Measurements from ENCODE around the gene RSU1.

Gene RSU1

DNA sequence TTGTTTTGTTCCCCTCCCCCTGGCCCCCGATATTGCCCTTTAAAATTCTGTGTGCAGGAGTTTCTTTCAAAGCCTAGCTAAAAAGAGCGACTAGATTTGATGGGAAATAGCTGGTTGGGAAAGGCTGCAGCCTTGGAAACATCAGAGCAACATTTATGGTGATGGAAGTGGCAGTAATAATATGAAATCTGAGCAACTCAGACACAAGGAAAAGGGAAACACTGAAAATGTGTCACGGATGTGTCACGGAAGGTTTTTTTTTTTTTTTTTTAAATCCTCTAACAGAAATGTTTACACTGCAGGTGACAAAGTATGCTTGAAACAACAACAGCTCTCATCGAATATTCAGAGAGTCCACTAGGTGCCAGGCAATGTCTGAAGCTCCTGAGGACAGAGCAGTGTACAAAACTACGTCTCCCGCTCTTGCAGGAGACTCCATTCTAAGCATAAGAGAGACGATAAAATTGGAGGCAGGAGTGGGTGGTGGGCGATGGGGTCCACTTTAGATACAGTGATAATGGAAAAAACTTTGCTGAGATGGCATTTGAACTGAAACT lies 143.0 kb downstream of the RSU1 start:
- no peak for DNase-seq (ENCODE audit: low read depth)

DNA sequence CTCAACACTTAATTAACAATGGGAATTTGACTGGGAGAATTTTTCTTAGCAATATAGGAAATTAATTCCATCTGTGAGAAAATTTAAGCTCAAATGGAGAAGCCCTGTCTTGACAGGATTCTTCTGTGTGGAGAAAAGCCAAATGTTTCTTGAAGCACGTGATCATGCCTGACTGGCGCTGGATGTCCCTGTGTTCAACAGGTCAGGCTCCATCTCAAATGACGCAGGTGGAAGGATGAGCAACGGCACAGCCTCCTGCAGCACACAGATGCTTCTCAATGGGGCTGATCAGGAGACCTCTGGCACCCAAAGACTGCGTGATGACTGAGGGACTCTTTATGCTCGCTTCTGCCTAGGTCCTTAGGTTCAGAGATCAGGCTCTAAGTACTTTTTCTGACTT lies 143.8 kb downstream of the RSU1 start:
- DNase-seq (ENCODE audit: low read depth) = no peak

DNA sequence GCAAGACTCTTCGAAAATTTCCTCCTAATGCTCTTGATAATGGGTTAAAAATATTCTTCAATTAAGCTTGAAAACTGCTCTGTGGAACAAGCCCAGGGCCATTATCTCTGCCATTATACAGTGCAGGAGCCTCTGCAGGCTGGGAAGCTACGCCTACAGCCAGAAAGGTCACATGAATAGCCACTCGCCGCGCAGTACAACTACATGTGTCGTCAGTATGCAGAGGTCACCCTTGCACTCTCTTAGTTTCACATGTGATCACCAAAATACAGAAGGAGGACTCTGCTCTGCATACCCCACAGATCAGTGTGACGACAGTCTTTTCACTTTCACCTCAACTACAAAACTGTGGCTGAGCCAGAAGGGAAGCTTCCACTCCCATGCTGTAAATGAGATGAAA lies 153.8 kb downstream of the RSU1 start:
- DNase-seq (ENCODE audit: low read depth) = no peak

DNA sequence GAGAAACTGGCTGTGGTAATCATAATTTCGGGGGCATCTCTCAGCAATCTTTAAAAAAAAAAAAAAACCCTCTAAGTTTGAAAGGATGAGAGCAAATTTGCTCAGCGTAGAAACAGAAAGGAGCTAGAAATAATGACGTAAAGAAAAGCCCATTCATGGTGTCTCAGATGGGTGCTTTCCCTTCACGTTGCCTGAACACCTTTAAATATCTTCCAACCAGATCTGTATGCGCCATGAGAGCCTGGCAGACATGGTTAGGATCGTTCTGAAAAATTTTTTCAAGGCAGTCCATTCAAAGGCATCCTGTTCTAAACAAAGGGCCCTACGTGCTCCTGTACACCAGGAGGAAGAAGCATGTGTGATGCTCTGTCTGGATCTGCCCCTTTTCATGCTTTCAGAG lies 154.3 kb downstream of the RSU1 start:
- DNase-seq (ENCODE audit: low read depth) = no peak

DNA sequence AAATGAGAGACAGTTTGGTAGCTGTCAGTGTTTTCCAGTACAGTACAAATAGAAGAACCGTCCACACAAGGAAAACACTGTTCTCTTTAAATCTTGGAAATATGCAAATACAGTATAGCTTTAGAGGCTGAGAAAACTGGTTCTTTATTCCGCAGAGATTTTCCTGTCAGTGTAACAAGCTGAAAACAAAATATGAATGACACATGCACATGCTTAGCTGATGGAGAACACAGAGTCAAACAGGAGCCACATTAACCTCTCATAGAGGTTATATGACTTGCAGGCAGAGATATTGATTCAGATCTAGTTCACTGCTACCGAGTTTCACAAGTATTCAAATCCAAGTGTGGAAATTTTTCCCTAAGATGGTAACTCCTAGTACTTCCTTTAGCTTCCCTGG lies 160.3 kb downstream of the RSU1 start:
- no peak for DNase-seq (ENCODE audit: low read depth)

DNA sequence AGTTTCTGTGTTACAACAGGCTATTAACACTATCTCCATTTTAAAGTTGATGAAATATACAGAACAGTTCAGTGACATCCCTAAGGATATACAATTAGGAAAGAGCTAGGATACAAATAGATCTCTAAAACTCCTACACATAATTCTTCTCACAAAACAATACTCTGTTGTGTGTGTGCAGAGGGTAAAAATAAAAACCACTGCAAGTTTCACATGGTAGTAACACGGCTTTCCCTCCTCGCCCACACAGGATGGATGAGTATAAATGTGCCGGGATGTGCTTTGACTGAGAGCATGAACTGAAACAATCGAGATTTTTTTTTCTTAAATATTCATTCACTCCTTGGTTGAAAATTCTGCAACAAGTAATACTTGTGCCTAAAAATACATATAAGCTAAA lies 164.0 kb downstream of the RSU1 start:
- DNase-seq (ENCODE audit: low read depth) = no peak

DNA sequence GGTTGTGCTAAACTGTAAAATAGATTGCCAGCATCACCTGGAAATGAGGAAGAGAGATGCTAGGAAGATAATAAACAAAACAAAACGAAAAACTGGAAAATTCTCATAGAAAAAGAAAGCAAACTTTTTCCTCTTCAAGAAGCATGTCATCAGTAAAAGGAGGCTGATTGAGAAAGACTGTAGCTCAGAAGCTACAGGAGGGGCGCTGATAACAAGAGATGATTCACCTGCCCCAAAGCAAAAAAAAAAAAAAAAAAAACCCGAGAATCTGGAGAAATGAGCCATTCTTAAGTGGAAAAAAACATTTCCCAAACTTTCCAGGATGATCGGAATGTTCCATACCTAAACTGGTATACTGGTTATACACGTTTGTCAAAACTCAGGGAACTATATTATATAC lies 165.1 kb downstream of the RSU1 start:
- no peak for DNase-seq (ENCODE audit: low read depth)

DNA sequence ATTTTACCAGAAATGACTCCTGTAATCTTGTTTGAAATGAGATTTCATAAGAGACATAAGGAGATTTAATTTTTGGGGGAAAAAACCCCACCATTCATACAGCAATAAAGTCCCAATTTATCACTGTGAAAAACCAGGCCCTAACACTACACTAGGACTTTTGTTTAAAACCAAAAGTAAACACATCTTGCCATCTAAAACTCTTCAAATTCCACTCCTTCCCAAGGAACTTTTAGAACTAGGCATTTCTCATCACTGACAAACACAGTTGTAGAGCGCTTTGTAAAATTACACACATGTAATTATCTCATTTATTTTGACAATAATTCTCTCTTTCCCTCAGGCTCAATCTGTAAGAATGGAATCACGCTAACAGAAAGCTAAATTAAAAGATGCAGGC lies 167.5 kb downstream of the RSU1 start:
- DNase-seq (ENCODE audit: low read depth) = no peak

DNA sequence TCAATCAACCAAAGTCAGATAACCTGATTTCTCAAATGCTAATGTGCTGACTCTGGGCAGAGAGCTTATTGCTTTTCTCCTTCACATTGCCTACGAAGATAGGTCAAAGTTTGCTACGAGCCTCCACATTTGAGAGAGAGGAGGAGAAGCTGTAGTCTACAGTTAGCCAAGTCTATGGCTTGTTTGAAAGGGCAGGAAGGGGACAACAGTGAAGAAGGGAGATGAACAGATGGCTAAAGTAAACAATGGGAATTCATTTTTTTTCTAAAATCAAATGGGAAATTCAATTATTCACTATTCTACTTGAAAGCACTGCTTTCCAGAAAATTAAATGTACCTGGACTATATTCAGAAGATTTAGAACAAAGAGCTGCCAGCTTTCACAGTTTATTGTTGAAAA lies 168.9 kb downstream of the RSU1 start:
- no peak for DNase-seq (ENCODE audit: low read depth)

DNA sequence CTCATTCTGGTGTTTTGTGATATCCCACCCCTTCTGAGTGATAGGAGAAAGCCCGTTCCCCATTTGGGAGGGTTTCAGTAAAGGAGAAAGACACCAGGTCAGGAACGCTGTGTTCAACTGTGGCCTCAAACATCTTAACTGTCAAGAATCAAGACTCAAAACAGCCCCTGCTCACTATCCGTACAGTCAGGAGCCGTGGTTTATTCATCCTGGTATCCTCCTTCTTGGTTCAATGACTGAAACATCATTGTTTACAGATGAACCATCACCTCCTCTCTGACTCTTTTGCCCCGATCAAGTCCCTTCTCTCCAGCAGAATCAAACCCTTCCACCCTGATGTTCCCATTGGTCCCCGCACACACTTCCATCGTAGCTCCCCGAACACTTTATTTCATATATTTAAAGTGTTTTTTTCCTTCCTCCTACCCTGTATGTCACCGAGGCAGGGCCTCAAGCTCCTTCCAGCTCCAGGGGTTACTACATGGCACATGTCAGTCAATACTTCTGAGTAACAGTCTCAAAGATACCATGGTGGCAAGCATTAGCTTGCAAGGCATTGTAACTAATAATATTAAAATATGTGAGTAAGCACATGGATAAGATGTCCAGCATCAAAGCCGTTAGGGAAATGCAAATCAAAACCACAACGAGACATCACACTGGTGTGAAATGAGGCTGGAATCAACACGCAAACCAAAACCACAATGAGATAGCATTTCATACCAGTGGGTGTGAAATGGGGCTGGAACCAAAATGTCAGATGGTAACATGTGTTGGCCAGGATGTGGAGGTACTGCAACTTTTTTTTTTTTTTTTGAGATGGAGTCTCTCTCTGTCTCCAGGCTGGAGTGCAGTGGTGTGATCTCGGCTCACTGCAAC lies 170.8 kb downstream of the RSU1 start:
- no peak for DNase-seq (ENCODE audit: low read depth)

DNA sequence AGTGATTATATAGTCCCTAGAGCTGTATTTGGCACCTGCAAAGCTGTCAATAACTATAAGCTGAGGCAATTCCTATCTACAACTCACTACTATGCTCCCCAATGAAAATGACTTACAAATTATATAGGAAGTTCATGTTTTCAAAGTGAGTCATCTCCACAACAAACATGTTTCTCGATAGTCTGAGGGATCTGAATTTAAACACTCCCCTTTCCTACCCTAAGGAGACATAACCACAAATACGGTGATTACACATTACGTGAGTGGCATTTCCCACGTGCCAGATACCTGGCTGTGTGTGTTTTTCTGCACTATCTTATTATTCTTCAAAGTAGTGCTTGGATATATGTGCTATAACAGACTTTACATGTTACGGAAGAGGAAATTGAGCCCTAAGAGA lies 173.1 kb downstream of the RSU1 start:
- DNase-seq (ENCODE audit: low read depth) = no peak

DNA sequence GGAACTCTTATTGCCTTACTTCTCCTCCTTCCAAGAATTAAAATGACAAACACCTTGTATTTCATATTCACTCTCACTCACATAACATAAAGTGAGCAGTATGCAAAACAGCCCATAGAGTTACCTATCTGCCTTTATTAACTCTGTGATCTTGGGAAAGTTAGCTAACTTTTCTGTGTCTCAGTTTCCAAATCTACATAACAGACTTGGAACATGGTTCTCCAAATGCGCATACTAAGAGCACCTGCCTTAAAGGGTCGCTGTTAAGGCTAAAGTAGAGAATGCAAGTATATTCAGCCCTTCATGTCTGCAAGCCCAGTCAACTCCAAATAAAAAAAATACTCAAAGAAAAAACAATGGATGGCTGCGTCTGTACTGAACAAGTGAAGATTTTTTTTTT lies 173.7 kb downstream of the RSU1 start:
- DNase-seq (ENCODE audit: low read depth) = no peak

DNA sequence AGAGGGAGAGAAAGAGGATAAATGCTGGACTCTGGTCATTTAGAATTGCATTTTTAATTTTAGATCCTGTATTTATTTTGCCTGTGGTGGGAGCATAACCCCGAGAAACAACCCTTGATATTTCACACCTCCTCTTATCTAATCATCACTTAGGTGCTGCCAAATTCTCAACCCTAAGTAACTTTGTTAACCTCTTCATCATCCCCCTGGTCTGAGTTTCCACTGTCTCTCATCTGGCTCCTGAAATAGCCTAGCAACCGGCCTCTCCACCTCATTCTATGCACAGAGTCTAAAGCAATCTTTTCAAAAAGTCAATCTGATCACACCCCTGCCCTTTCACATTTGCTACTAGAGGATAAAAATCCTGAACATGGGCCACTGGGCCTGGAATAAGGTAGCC lies 177.1 kb downstream of the RSU1 start:
- DNase-seq (ENCODE audit: low read depth) = no peak

DNA sequence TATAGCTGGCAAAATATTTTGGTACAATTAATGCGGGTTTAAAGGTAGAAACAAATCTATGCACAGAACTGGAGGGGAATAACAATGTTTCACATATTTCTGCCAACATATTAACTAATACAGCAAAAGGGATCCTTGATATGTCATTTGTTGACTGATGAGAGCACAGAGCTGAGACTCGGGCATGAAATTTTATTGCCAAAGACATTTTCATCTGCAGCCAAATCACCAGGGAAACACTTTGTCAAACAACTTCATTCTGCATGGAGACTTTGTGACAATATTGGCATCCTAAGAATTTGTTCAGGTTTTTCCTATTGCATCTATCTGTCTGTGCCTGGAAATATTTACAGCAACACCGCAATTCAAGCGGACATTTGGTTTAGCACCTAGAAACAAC lies 177.8 kb downstream of the RSU1 start:
- no peak for DNase-seq (ENCODE audit: low read depth)

DNA sequence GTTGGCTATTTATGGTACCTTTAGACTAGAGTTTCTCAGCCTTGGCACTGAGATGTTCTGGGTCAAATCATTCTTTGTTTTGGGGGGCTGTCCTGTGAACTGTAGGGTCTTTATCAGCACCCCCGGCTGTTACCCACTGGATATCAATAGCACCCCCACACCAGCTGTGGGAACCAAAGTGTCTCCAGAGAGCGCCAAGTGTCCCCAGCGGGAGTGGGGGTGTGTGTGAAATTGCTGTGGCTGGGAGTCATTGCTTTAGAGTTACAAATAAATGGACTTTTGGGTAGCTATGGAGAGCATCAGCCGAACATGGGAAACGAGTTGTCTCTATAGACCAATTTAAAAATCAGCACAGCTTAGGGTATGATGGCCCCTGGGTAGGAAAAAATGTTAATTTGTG lies 184.2 kb downstream of the RSU1 start:
- no peak for DNase-seq (ENCODE audit: low read depth)

DNA sequence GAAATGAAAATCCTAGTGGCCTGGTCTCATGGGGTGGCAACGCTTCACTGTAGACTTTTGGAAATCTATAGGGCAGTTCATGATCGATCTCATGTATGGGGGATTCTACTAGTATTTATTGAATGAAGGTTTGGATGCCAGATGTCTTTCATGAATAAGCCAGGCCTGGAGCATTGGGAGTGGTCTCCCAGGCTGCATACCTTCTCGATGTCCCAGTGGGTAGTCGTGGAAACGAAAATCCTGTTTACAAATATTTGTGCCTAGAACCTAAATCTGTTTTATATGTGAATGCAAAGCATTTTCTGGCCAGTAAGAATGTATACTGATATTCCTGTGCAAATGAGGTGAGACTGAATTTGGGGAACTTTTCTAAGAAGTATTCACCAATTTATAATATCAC lies 190.5 kb downstream of the RSU1 start:
- DNase-seq (ENCODE audit: low read depth) = no peak

DNA sequence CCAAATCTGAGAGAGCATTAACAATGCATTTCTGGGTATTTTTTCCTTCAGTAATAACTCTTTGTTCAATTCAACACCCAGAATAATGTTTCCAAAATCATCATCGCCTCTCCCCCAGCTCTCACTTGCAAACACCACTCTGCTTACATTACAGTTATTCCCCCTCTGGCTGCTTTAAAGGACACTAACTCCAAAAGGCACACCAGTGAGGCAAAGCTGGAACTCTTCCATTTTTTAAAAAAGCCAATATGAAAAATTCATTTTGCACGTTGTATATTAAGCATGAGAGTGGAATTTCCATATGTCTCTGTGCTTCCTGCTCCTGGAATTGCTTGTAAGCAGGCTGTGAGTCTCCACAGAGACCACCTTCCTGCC lies 204.3 kb downstream of the RSU1 start:
- DNase-seq (ENCODE audit: low read depth) = no peak

DNA sequence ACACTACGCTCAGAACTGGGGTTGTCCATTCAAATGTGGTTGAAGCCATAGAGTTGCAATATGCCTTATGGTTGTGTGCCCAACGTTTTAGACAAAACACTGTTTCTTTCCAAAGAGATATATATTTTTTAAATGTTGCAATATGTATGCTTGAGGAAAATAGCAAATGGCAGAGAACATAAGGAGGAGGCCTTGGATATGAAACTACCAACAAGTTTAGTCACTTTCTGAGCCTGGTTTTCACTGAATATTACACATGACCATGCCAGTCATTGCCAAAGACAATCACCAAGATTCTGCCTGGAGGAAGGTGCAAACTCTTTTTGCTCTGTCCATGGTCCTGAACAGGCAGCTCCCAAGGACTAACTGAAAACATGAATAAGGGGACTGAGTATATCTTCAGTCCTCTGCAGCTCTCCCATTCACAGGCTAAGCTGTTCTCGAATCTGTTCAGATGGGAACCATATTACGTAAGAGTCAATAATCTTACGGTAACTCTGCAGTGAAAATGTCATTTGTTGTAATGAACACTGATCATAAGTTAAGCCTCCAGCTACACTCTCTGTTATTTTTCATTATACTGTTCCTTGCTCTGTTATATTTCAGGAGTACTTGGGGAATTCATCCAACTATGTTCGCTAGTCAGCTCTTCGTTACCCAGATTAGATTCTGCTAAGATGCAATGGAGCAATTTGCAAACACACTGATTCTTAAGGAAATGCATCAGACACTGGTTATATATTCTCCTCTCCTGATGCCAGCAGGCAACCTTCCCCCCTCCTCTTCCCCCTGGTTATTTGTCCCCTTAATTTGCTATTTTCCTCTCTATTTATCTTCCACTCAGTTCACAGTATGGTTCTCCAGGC lies 204.9 kb downstream of the RSU1 start:
- no peak for DNase-seq (ENCODE audit: low read depth)

DNA sequence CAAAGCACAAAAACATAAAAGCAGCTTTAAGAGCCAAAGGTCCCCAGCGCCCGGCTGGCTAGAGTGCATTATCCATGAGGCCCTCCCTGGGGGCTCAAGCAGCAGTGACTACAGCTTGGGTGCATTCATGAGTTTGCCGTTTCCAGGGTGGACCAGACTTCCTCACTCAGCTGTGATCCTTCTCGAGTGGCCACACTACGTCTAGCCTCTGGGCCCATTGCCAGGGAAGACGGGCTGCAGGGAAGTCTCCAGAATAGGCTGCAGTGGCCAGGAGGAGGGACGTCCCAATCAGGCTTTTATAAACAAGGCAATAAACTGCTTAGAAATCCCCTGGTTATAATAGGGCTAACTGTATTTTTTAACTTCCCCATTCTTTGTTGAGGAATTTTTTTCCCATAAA lies 206.2 kb downstream of the RSU1 start:
- no peak for DNase-seq (ENCODE audit: low read depth)

DNA sequence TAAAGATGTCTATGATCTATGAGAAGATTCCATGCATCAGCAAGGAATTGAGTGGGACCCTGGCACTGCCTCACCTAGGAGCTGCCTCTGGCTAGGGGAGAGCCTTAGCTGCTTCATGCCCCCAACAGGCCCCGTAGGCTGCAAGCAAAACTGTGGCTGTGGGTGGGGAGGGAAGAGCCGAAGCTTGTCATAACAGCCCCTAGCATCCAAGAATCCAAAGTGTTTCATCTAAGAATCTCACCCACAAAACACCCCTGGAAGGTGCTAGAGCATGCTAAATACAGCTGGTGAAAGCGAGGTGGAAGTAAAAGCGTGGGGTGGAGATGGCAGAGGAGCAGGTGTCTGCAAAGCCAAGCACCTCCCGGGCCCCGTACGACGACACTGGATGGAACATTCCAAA lies 208.0 kb downstream of the RSU1 start:
- DNase-seq (ENCODE audit: low read depth) = no peak

DNA sequence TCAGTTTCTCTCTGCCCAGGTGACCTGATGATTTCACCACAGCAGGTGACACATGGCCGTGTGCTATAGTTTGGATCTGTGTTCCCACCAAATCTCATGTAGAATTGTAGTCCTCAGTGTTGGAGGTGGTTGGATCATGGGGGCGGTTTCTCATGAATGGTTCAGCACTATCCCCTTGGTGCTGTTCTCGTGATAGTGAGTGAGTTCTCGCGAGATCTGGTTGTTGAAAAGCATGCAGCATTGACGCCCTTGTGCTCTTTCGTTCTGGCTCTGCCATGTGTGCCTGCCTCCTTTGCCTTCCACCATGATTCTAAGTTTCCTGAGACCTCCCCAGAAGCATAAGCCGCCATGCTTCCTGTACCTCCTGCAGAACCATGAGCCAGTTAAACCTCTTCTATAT lies 210.3 kb downstream of the RSU1 start:
- DNase-seq (ENCODE audit: low read depth) = no peak

DNA sequence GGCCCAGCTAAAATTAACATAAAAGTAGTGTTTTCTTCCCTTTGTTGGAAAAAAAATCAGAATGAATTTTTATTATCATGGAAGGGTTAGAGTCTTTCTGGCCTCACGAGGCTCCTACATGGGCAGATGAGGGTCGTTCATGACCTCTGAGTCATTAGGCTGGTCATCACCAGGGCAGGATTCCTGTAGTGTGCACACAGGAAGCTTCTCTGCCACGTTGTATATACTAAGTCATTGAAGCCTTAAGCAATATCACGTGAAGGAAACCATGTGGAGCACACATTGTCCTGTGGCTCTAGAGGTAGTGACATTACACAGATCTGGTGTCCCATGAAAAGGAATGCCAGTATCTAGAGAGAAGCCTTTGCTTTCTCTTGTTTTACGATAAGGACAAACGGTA lies 210.8 kb downstream of the RSU1 start:
- no peak for DNase-seq (ENCODE audit: low read depth)

DNA sequence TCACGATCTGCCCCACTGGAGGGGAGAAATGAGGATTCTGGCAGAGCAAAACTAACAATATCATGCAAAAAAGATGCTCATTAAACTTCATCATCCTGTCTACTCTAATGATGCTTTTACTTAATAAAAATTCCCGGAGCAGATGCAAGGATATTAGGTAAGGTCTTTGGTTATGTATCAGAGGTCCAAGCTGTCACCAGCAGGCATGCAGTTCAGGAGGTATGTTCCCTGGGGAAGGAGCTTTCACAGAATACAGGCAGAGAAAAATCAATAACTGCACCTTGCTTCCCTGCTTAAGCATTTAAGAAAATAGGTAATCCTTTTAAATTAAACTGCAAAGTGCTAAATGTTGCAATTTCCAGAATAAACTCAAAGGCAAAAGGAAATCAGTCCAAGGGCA lies 213.9 kb downstream of the RSU1 start:
- no peak for DNase-seq (ENCODE audit: low read depth)
